HG02970 (cell line): Measurements from ENCODE around the gene IFT27.

Experiments used
- ATAC-seq: cut with Tn5 transposase; IDR thresholded peaks from one replicate; pipeline ENCODE4 v1.9.1; 2021; ENCODE audit warnings: mild to moderate bottlenecking, moderate library complexity, moderate number of reproducible peaks; ENCODE audit not compliant: unreplicated experiment, low FRiP score

The IFT27 gene

DNA sequence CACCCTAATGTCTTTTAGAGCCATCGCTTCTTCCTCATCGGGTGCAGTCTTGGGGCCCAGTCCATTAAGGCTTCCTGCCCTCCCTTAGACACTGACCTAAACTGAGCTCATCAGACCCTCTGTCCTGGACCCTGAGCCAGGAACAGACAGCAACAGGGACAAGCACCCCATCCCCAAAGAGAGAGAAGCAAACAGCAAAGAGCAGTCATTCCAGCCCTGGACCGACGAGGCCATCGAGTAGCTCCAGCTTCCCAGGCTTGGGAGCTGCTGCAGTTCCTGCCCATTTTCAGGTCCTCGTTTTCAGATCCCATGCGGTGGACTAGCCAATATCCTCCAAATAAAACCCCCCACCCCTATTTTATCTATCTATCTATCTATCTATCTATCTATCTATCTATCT is 46.6 kb downstream of the IFT27 start:
- ATAC-seq = no peak

DNA sequence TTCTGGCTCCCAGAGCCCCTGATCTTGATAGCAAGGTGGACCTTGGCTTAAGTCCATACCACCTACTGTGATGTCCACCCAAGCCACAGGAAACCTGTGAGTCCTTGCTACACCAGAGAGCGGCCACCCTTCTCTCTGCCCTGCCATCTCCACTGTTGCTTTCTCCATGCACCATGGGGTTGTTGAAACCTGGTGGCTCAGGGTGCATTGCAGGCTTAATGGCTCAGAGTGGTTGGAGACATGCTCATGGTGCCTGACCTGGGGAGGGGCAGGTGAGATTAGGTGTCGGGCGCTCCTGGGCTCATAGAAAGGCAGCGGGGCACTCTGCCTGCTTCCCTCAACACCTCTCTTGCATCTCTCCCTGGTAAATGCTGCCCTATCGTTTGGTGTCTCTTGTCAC is 47.4 kb downstream of the IFT27 start:
- no peak for ATAC-seq

DNA sequence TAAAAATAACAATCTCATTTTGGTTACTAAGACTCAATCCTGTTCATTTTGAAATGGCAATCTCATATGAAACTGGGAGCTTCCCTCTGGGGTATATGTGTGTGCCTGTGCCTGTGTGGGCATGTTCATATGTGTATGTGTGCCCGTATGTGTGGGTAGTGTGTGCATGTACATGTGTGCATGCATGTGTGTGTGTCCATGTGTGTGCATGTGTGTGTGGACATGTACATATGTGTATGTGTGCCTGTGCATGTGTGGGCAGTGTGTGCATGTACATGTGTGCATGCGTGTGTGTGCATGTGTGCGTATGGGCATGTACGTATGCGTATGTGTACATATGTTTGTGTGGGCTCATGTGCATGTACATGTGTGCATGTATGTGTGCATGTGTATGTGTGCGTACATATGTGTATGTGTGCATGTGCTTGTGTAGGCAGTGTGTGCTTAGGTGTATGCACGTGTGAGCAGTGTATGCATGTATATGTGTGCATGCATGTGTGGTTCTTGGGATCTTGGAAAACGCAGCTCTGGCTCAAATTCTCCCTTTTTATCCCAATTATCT is 47.9 kb downstream of the IFT27 start:
- ATAC-seq = no peak

DNA sequence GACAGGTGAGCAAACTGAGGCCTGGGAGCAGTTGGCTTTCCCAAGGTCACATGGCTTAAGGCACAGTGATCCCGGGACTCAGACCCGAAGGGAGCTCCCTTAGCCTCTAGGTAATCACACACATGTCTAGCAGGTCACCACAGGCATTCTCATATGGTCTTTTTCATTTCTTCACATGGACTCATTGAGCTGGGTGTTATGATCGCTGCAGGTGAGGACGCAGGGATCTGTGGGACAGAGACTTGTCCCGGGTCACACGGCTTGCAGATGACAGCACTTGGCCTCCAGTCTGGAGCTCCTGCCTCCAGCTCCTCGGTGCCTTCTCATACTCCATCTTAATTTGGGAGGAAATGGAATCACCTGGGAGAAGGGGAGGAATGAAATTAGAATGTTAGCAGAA is 48.8 kb downstream of the IFT27 start:
- no peak for ATAC-seq

DNA sequence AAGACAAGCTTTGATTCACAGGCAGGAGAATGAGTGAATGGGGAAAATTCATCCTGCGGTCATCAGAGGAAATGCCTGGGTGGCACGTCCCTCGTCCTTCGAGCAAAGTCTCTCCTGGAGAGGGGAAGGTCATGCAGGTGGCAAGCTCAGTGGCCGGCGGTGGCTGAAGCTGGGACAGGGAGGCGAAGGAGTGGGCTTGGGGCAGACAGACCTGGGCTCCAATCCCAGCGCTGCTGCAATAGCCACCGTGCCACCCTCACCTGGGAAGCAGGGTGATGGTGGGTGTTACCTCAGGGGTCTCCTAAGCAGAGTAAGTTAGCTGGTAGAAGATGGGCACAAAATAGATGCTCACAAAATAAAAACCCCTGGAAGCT is 49.9 kb downstream of the IFT27 start:
- no peak for ATAC-seq

DNA sequence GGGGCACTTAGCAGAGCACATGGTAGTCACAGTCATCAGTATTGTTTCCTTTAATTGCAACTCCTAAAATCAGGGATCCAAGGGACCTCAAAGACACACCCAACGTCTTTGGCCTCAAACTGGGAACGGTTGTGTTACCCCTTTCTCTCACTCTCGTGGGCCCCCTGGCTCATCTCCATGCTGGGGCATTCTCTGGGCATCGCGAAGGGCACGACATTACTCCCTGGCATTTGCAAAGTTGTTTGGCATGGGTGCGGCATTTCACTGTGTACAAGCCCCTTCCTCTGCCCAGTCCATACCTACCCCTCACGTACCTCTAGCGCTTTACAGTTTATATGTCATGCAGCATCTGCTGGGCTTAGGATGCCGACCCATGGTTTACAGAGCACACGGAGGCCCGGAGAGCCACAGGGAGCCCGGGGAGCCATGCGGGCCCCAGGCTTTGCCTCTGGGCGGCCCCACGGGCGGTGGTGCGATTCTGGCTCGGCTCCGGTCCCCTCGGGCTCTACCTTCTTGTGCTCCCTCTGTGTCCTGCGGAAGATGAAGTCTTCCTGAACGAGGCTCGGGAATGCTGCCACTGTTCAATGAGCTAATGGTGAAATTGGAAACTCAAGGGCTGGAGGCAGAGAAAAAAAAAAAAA is 50.4 kb downstream of the IFT27 start:
- no peak for ATAC-seq

DNA sequence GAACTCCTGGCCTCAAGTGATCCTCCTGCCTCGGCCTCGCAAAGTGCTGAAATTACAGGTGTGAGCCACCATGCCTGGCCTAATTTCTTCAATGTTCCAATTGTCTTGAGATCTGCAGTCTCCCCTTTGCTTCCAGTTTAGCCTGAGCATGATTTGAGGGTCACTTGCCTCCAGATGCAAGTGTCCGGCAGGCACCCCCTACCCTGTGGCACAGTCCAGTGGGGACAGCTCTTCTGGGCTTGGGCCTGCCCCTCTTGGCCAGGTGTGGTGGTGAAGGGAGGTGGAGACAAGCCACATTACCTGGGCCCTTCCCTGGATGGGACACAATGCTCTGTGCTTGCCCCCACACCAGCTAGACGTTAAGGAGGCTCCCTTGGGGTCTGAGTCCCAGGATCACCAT is 51.1 kb downstream of the IFT27 start:
- no peak for ATAC-seq

DNA sequence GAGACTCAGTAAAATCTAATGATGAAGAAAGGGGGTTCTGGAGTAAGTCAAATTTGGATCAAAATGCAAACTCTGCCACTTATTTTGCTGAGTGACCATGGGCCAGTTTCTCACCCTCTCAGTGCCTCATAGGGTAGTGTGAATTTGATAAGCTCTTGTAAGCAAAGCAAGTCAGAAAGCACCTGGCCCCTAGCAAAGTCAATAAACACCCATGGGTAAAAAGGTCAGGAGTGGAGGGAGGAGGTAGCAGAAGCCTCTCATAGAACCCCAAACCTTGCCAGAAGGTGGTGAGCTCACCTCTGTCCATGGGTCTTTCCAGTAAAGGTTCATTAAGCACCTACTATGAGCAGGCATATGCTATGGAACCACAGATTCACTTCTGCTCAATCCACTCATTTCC is 53.9 kb downstream of the IFT27 start:
- ATAC-seq = no peak

DNA sequence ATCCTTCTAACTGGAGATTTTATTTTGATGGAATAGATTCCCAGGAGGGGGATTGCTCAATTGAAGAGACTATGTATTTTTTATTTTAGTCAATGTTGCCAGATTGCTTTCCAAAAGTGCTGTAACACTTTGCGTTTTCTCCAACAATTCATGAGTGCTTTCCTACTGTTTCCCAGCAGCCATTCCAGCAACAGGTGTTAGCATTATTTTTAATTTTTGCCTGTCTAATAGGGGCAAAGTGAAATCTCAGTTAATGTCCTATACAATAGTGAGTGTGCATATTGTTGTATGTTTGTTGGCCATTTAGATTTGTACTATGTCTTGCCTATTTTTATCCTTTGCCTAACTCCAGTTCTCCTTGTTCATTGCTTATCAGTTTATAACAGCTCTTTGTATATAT is 60.3 kb downstream of the IFT27 start:
- no peak for ATAC-seq

DNA sequence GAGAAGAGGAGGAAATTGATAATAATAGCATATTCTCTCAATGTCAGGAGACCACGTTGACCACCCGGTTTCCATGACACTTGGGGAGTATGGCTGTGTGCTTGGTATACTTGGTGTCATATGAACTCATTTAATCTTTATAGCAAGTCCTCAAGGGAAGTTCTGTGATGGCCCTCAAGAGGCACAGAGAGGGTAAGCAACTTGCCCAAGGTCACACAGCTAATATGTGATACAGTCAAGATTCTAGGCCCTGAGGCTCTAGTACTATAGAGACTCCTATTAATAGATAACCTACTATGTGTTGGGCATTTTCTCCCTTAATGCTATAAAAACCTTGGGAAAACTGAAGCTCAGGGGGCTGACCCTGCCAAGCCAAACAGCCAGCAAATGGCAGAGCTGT is 61.8 kb downstream of the IFT27 start:
- ATAC-seq = no peak

DNA sequence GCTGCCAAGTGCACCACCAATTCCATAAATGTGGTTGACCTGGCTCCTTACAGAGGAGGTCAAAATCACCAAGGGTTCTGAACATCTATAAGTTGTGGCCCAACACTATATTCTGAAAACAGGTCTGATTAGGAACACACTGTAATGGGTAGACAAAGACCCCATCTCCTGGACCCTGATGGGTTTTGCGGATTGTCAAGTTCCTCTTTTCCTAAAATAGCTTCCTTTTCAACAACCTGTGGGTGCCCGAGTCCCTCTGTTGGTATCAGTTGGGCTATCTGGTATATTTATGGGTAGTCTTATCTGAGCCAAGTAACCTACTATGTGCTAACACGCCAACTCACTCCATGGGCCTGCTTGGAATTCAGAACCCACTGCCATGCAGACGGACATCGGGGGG is 62.5 kb downstream of the IFT27 start:
- ATAC-seq = no peak
